ENCODE data around the gene ATR.
"Not testable (repeated sequence)": the region's sequence is repeated elsewhere in the genome, so short reads cannot be mapped to it uniquely, and the experiment has no call there.

The ATR gene

GRCh38 chr3:142578329-142579223 is at the start of gene ATR:
TSS of gene ATR (minus strand) at chr3:142578733. CDS start at chr3:142578704, 29 bp downstream.
- DNase-seq (ENCODE audit: low read depth) = peak; percentile 93

DNA sequence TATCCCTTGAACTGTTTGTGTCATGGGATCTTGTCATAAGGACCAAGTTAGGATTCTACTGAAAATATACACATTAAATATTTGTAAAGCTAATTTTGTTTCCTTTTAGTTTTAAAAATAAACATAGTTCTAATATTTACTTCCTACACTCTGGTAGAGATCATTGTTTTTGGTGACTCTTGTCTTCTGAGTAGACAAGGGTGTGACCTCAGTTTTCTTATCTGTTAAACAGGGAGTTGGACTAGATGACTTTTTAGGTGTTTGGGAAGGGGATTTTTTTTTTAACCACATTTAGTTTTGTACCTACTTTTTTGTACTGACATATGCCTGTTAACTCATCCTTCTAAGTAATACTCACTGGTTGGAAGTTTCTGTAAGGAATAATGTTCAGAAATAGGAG is 48.4 kb upstream of the ATR start:
- no peak for DNase-seq (ENCODE audit: low read depth)

DNA sequence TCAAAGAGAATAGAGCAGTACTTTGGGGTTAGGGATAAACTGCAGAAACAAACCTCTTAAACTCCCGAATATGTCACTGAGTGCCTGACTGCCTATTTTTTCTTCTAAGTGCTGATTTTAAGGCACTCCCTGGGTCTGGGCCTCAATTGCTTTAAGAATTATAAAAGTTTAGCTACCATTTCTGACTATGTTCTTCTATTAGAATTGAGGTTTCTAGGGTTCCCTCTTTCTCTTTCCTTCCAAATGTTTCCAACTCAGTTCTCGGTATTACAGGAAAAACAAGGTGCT is 46.6 kb upstream of the ATR start:
- DNase-seq (ENCODE audit: low read depth) = no peak

DNA sequence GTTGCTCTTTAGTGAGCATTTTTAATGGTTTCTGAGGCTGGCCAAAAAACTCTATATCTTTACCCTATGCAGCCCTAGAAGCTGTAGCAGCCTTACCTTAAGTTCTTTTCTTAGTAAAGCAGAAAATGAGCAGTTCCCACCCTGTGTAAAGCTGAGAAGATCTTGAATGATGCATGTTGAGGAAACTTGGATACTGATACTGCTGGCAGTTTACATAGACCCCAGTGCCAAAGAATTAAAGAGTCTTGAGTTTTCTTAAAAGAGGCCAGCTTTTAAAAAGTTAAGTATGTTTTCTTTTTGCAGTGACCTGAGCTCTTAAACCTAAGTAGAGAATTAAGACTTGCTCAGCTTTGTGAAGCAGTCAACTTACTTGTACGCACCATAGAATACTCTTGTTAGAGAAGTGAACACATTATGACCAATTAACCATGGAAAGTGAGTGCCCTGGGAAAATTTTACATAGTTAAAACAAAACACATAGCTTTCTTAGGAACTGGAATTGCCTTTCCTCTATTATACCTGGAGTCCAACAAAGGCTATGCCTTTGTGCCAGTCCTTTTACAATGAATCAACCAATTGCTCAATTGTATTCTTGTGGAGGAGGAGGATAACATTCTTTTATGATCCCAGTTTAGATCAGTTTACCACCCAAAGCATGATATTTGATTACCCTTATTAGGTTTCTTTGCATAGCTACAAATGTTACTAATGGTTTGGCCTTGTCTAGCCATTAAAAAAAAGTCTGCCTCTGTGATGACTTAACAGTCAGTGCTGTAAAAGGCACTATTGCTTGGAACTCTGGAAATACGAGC is 46.0 kb upstream of the ATR start:
- DNase-seq (ENCODE audit: low read depth) = no peak

DNA sequence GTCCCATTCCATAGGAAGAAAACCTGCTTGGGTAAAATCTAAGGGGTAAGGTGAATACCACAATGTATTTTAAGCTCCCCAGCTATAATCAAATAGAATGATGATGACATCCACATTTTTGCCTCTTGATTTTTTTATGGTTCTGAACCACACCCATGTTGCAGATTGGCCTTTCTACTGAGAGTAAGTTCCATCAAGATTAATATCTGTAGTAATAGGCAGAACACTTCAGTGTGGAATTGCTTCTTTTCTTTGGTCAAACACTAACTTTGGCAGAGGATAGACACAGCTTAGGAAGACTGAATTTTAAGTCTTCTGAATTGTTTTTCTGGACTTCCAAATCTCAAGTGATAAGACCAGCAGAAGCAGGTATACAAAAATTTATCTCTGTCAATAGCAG is 44.7 kb upstream of the ATR start:
- no peak for DNase-seq (ENCODE audit: low read depth)

GRCh38 chr3:142622405-142622804 is 43.9 kb upstream of the ATR start:
- DNase-seq (ENCODE audit: low read depth) = no peak

DNA sequence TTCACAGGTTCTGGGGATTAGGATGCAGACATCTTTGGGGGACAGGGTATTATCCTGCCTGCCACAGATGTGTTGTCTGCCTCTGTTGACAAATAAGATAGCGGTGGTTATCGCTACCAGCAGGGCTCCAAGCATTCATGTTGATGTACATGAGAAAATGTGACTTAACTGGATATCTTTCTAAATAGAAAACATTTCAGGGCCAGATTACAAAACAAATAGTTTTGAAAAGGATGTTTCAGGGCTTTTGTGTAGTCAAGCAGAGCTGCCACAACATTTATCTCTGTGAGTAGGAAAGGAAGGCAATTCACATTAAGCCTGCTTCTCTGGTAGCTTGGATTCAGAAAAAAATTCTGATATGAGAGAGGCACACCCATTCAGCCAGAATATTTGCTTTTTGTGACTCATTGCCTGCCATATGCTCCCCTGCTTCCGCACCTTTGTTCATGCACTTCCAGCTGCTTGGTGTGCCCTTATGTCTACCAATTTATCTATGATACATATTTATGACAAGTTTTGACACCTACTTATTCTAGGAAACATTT is 40.5 kb upstream of the ATR start:
- DNase-seq (ENCODE audit: low read depth) = no peak

GRCh38 chr3:142615171-142615570 is 36.6 kb upstream of the ATR start:
- no peak for DNase-seq (ENCODE audit: low read depth)

GRCh38 chr3:142614059-142614626 is 35.6 kb upstream of the ATR start:
- DNase-seq (ENCODE audit: low read depth) = no peak

- DNase-seq (ENCODE audit: low read depth) = no peak
Observed at GRCh38 chr3:142613491-142613890, 35.0 kb upstream of the ATR start.

GRCh38 chr3:142611206-142611605 is 32.7 kb upstream of the ATR start:
- DNase-seq (ENCODE audit: low read depth) = no peak

DNA sequence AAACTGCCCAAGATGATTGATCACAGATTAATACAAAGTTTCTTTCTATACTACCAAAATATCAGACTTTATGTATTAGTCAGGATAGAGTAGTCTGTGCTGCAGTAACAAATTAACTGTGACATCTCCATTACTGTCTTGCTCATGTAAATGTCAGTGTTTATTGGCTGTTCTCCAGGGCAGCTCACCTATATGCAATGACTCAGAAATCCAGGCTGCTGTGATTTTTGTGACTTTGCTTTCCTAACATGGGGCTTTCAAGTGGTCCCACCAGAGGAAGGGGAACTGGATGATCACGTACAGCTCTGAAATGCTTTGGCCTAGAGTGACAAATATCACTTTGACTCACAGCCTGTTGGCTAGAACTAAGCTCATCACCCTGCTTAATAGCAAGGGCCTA is 30.6 kb upstream of the ATR start:
- DNase-seq (ENCODE audit: low read depth) = no peak

DNA sequence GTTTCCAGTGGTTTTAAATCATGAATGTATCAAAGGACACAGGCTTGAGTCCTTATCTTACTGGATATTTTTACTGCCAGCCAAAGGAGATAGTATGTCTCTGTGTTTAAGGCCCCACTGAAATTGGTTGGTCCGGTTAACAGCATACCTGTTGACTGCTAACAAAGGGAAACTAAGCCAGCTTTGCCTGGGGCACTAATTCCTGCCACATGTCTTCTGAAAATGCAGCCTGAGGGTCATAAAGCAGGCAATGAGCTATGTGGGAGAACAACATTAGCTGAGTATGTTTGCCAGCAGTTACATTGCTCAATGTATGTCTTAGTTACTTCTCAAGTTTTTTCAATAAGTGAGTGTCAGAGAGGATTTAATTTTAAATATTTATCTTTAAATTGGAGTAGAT is 30.1 kb upstream of the ATR start:
- no peak for DNase-seq (ENCODE audit: low read depth)

GRCh38 chr3:142604940-142605339 is 26.4 kb upstream of the ATR start:
- DNase-seq (ENCODE audit: low read depth) = no peak

- not testable (repeated sequence) for DNase-seq (ENCODE audit: low read depth)
Observed at GRCh38 chr3:142603386-142603705, 24.8 kb upstream of the ATR start.

DNA sequence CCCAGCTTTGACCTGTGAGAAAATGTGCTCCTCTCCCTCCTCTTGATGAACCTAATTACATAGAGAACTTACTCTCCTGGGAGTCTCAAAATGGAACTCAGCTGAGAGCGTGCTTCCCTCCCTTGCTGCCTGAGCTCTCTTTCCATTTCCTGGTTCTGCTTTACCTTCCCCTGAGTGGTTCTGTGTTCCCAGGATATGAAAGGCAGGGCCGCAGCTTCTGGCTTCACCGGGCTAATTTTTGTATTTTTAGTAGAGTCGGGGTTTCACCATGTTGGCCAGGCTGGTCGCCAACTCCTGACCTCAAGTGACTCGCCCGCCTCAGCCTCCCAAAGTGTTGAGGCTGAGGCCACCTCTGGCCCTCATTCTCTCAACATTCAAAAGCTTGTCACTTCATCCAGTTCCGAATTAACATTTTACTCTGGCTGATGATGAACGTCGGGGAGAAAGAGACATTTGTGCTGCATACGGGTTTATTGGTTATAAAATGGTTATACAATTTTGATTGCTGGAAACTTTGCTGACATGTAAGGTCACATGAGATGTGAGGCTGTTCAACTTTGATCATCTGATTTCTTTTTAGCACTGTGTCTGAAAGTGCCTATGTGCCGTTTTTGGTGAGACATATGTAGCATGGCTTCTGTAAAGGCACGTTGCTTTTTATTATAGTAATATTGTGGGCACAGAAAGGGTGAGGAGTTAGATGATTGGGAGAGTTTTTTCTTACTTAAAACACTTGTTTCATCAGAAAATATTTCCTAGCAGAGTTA is 24.3 kb upstream of the ATR start:
- no peak for DNase-seq (ENCODE audit: low read depth)

GRCh38 chr3:142601713-142602112 is 23.2 kb upstream of the ATR start:
- no peak for DNase-seq (ENCODE audit: low read depth)

DNA sequence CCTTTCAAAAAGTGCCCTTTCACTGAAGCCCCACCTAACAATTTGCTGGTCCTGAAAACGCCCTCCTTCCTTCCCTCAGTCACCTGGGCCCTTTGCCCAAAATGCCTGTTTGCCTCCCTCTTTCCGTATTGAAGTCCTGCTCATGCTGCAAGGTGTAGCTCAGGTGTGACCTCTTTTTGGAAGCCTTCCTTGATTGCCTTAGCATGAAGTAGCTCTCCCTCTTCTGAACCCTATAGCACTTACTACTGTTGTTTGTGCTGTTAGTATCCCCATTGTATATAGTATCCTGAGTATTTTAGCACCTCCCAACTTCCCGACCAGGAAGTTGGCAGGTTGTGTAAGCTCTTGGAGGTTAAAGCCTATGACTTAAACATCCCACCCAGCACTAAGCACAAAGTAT is 19.4 kb upstream of the ATR start:
- DNase-seq (ENCODE audit: low read depth) = no peak

GRCh38 chr3:142596726-142597088 is 18.2 kb upstream of the ATR start:
- no peak for DNase-seq (ENCODE audit: low read depth)

DNA sequence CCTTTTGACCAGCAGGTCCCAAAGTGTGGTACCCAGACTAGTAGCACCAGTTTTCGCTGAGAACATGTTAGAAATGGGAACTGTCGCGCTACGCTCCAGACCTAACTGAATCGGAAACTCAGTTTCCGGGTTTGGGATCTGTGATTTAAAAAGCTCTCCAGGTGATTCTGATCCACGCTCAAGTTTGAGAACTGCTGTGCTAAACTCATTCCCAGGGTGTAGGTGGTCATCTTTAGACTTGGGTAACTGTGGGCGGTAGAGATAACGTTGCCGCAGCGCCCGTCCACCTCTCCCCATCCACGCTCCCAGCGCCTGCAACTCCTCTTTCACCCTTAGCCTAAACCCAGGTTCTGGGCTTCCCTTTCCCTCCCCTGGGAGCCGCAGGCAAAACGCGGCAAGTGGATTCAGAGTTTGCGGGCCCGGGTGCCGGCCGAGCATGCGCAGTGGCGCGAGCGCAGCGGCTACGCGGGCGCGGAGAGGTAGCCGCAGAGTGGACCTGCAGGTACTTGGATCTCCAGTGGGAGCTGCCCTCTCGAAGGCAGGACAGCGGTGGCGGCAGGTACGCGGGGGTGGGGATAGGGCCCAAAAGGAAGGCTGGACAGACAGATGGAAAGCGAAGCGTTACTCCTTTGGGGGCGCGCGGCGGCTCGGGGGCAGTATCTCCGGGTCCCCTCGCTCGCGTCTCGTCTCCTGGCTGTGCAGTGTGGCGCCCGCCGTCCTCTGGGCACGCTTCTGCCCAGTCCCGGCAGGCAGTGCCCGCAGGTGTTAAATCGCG is 17.6 kb upstream of the ATR start, which contains the start of gene PLS1:
PLS1 (plus strand) TSS at position 443 of the 775 bp plus-strand sequence. CDS start 67,845 bp downstream, outside the sequence.
- peak; percentile 71 for DNase-seq (ENCODE audit: low read depth)

DNA sequence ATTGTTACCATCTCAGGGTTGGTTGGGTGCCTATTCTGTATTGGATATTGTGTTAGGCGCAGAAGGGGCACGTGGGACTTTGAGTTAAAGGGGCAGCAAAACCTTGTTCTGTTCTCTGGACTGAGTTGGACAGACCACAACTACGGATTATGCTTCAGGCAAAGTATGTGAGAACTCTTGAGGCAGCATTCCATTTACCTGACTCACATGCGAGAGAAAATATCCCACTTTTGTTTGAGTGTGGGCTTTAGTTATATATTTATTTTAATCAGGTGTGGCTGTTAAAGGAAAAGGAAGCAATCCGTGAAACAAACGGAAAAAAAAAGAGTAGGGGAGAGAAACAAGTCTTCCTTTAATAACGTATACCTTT is 17.0 kb upstream of the ATR start:
- DNase-seq (ENCODE audit: low read depth) = no peak

Measured in stimulated activated CD4-positive, alpha-beta T cell treated with anti-CD3 and anti-CD28 coated beads, Interleukin-2, amount 100 ng/mL, for 4 hours (primary cell).